HG03135 (cell line): ENCODE measurements around the gene UBE2C.
A peak's percentile ranks its signal among the peaks of the same experiment; 100 is the strongest.

ENCODE experiments used
- ATAC-seq: cut with Tn5 transposase; IDR thresholded peaks from one replicate; pipeline ENCODE4 v1.9.1; 2021; ENCODE audit warnings: mild to moderate bottlenecking, moderate library complexity; ENCODE audit not compliant: unreplicated experiment

The UBE2C gene

DNA sequence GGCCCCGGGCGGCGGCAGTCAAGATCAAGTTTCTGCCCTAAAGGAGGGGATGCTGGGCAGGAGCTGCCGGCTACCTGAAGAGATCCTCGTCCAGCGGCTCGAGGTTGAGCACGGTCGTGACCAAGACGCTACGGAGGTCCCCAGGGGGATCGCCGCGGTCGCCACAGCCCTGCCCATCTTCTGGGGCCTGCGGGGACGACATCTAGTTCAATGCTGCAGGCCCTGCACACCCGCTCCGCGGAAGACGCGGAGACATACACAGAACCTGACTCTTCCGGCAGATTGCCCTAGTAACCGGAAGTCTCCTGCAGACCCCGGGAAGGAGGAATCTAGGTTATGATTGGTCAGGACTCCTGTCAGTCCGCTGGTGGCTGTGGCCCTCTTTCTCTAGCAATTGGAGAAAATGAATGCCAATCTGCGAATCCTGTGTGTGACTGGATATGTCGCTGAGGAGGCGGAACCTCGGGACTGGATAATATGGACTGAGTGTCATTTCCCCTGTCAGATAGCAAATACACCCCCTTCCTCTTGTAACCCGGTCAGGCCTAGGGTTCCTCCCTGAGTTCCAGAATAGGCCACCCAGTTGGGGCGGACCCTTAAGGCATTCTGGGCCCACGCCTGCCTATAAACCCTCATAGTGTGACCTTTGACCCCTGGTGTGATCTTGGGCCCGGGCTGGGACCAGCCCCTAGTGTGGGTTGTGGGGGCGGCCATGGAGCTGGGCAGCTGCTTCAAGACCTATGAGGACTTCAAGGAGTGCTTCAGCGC, 44.9 kb downstream of the UBE2C start, which contains the start of the genes ACOT8 and ZSWIM3:
ACOT8 (minus strand) TSS at position 279 of the 768 bp plus-strand sequence; CDS start at position 202, 77 bp downstream.
ZSWIM3 (plus strand) TSS at position 501 of the 768 bp plus-strand sequence; CDS start at position 713, 212 bp downstream.
- peak; percentile 96 for ATAC-seq

DNA sequence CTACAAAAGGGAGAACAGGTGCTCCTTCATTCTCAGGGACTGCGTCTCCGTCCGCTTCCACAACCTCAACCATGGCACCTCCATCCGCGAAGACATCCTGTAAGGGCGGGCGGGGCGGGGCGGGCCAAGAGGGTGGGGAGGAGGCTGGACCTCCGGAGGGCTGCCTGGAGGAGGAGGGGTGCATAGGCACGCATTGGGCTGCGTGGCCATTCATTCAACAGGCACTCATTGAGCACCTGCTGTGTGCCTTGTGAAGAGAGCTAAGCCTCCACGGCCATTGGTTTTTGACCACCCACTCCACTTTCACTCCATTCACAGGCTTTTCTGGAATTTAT, 45.4 kb downstream of the UBE2C start:
- peak; percentile 7 for ATAC-seq

DNA sequence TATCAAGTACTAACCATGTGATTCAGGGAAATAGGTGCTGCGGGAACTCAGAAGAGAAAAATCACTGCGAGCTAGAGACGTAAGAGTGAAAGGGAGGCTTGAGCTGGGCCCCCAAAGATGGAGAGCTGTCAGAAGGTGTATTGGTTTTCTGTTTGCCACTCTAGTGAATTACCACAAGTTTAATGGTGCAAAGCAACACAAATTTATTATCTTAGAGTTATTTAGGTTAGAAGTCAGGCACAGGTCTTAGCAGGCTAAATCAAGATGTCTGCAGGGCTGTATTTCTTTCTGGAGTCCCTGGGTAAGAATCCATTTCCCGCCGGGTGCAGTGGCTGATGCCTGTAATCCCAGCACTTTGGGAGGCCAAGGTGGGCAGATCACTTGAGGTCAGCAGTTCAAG, 47.5 kb downstream of the UBE2C start:
- no peak for ATAC-seq

DNA sequence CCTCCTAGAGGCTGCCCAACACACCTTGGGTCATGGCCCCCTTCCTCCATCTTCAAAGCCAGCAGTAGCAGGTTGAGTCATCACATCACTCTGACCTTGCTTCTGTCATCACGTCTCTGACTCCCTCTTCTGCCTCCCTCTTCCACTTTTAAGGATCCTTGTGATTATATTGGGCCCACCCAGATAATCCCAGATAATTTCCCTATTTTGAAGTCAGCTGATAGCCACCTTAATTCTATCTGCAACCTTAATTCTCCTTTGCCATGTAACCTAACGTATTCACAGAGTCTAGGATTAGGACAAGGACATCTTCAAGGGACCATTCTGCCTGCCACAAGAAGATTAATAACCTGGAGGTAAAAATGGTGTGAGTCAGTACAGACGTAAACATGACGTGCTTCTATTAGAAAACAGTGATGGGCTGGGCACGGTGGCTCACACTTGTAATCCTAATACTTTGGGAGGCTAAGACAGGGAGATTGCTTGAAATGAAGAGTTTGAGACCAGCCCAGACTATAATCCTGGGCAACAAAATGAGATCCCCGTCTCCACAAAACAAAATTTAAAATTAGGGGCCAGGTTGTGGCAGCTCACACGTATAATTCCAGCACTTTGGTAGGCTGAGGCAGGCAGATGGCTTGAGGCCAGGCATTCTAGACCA, 48.2 kb downstream of the UBE2C start:
- no peak for ATAC-seq

DNA sequence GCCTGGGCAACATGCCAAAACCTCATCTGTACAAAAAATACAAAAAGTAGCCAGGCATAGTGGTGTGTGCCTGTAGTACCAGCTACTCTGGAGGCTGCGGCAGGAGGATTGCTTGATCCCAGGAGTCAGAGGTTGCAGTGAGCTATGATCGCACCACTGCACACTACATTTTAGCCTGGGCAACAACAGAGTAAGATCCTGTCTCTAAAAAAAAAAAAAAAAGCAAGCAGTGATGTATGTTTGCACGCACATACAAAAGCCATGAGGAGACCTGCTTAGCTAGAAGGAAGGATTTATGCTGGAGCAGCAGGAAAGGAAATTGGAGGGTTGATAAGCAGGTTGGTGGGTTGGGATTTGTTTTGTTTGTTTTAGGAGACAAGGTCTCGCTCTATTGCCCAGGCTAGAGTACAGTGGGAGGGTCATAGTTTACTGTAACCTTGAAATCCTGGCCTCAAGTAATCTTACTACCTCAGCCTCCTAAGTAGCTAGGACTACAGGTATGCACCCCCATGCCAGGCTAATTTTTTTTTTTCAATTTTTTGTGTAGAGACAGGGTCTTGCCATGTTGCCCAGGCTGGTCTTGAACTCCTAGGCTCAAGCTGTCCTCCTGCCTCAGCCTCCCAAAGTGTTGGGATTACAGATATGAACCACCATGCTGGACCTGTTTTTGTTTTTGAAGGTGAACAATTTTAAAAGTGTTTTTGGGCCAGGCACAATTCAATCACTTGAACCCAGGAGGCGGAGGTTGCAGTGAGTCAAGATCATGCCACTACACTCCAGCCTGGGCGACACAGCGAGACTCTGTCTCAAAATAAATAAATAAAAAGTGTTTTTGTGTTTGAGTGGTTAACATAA, 49.0 kb downstream of the UBE2C start:
- no peak for ATAC-seq

DNA sequence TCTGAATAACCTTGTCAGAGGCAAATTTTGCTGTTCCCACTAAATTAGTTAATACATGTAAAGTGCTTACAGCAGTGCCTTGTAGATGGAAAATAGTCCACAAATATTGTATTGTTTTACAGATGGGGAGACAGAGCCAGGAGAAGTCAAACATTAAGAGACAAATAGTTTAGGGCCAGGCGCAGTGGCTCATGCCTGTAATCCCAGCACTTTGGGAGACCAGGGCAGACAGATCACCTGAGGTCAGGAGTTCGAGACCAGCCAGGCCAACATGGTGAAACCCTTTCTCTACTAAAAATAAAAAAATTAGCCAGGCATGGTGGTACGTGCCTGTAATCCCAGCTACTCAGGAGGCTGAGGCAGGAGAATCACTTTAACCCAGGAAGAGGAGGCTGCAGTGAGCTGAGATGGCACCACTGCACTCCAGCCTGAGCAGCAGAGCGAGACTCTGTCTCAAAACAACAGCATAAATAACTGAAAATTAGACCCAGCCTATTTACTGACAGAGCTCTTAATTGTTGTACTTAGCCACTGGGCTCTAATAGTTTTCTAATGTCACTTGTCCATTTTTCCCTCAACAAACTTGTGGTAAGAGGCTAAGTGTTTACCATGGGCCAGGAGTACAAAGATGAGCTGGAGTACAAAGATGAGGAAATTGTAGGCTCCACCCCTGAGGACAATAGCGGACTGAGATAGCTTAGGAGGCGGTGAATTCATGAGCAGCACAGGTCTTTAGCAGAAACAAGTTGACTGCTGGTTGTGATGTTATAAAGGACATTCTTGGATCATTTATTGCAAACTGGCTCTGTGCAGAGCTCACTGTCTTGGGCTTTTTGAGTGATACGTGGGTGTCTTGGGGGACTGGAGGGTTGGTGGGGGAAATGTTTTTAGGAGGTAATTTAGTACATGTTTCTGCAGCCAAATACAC, 51.4 kb downstream of the UBE2C start:
- ATAC-seq, result no peak

DNA sequence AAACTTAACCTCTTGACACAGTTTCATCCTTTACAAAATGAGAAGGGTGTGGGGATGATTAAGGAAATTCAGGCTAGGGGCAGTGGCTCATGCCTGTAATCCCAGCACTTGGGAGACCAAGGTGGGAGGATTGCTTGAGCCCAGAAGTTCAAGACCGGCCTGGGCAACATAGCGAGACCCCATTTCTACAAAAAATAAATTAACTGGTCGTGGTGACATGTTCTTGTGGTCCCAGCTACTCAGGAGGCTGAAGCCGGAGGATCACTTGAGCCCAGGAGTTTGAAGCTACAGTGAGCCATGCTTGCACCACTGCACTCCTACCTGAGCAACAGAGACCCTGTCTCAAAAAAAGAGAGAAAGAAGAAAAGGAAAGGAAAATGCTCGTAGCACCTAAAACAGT, 54.0 kb downstream of the UBE2C start:
- no peak for ATAC-seq
